HEK293 (cell line): ENCODE measurements around the gene INTS13.

ENCODE experiments used
- KLF9 ChIP-seq: fragments of 450-650 bp; formaldehyde crosslinking; IDR thresholded peaks from 2 replicates; pipeline ENCODE4 v1.5.1; 2016; ENCODE audit warnings: missing biosample characterization, missing genetic modification characterization, low read depth
- PATZ1 ChIP-seq: fragments of 450-650 bp; formaldehyde crosslinking; IDR thresholded peaks from 2 replicates; pipeline ENCODE4 v1.5.1; 2016; ENCODE audit warnings: missing biosample characterization, missing genetic modification characterization
- ZNF274 ChIP-seq, 2 experiments: fragments of 200-500 bp in 1 of 2; fragments of 450-650 bp in 1 of 2; sonication (Bioruptor generic) in 1 of 2; formaldehyde crosslinking in 1 of 2; IDR thresholded peaks; 2 replicates each; pipeline versions ENCODE4 v1.5.1 to v1.6.1; 2014 to 2016; ENCODE audit warnings: borderline replicate concordance in 1 of 2, inconsistent platforms in 1 of 2, low read length in 1 of 2, missing biosample characterization in 1 of 2, missing genetic modification characterization in 1 of 2
- ZNF596 ChIP-seq: fragments of 450-650 bp; IDR thresholded peaks from 2 replicates; pipeline ENCODE4 v1.5.0; 2018; ENCODE audit warnings: missing biosample characterization, mild to moderate bottlenecking, missing genetic modification characterization, moderate library complexity
- ZNF610 ChIP-seq: fragments of 450-650 bp; formaldehyde crosslinking; IDR thresholded peaks from 2 replicates; pipeline ENCODE4 v1.5.1; 2016; ENCODE audit warnings: missing biosample characterization, missing genetic modification characterization, borderline replicate concordance
- ZNF624 ChIP-seq: fragments of 450-650 bp; formaldehyde crosslinking; IDR thresholded peaks from 2 replicates; pipeline ENCODE4 v1.5.1; 2017; ENCODE audit warnings: missing biosample characterization, missing genetic modification characterization
- ZNF658 ChIP-seq: fragments of 450-650 bp; formaldehyde crosslinking; IDR thresholded peaks from 2 replicates; pipeline ENCODE4; 2016; ENCODE audit warnings: missing biosample characterization, missing genetic modification characterization
- ZNF843 ChIP-seq: fragments of 450-650 bp; formaldehyde crosslinking; IDR thresholded peaks from 2 replicates; pipeline ENCODE4 v1.5.1; 2016; ENCODE audit warnings: missing biosample characterization, missing genetic modification characterization
- TF ChIP-seq, protein P1 (sequence below): fragments of 450-650 bp; formaldehyde crosslinking; IDR thresholded peaks from 2 replicates; pipeline ENCODE4 v1.5.1; 2016; ENCODE audit warnings: missing biosample characterization, missing genetic modification characterization
- TF ChIP-seq, protein P2 (sequence below): fragments of 450-650 bp; formaldehyde crosslinking; IDR thresholded peaks from 2 replicates; pipeline ENCODE4 v1.5.1; 2016; ENCODE audit warnings: missing biosample characterization, missing genetic modification characterization
- TF ChIP-seq, protein P3 (sequence below): fragments of 450-650 bp; formaldehyde crosslinking; IDR thresholded peaks from 2 replicates; pipeline ENCODE4 v1.5.1; 2016; ENCODE audit warnings: missing biosample characterization, missing genetic modification characterization

DNA sequence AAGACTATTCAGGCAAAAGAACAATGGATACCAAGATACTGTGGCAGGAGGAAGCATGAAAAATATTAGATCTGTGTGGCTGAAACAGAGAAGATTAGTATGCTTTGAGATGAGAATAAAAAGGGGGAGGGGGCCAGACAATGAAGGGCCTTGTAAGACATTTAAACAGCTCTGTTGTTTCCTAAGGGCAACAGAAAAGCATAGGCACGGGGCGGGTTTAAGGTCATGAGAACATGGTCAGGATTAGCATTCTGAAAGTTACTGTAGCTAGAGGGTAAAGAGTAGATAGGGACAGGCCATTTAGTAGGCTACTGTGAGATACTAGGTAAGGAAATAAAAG lies 18.6 kb downstream of the INTS13 start:
- TF ChIP-seq ZNF843 (tag by site-specific recombination) (no peak), ZNF658 (tag by site-specific recombination) (no peak), ZNF274 (IDR thresholded peaks at IDR 0.05; ENCODE audit: low read length) (no peak), ZNF274 (tag by site-specific recombination; IDR thresholded peaks at IDR 0.05; ENCODE audit: borderline replicate concordance) (no peak), ZNF596 (tag by site-specific recombination) (no peak), KLF9 (tag by site-specific recombination) (no peak), PATZ1 (tag by site-specific recombination) (no peak), ZNF624 (tag by site-specific recombination) (no peak), ZNF610 (tag by site-specific recombination) (no peak)
- TF ChIP-seq, protein P1, sequence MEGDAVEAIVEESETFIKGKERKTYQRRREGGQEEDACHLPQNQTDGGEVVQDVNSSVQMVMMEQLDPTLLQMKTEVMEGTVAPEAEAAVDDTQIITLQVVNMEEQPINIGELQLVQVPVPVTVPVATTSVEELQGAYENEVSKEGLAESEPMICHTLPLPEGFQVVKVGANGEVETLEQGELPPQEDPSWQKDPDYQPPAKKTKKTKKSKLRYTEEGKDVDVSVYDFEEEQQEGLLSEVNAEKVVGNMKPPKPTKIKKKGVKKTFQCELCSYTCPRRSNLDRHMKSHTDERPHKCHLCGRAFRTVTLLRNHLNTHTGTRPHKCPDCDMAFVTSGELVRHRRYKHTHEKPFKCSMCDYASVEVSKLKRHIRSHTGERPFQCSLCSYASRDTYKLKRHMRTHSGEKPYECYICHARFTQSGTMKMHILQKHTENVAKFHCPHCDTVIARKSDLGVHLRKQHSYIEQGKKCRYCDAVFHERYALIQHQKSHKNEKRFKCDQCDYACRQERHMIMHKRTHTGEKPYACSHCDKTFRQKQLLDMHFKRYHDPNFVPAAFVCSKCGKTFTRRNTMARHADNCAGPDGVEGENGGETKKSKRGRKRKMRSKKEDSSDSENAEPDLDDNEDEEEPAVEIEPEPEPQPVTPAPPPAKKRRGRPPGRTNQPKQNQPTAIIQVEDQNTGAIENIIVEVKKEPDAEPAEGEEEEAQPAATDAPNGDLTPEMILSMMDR (tag by site-specific recombination) = no peak
- TF ChIP-seq, protein P2, sequence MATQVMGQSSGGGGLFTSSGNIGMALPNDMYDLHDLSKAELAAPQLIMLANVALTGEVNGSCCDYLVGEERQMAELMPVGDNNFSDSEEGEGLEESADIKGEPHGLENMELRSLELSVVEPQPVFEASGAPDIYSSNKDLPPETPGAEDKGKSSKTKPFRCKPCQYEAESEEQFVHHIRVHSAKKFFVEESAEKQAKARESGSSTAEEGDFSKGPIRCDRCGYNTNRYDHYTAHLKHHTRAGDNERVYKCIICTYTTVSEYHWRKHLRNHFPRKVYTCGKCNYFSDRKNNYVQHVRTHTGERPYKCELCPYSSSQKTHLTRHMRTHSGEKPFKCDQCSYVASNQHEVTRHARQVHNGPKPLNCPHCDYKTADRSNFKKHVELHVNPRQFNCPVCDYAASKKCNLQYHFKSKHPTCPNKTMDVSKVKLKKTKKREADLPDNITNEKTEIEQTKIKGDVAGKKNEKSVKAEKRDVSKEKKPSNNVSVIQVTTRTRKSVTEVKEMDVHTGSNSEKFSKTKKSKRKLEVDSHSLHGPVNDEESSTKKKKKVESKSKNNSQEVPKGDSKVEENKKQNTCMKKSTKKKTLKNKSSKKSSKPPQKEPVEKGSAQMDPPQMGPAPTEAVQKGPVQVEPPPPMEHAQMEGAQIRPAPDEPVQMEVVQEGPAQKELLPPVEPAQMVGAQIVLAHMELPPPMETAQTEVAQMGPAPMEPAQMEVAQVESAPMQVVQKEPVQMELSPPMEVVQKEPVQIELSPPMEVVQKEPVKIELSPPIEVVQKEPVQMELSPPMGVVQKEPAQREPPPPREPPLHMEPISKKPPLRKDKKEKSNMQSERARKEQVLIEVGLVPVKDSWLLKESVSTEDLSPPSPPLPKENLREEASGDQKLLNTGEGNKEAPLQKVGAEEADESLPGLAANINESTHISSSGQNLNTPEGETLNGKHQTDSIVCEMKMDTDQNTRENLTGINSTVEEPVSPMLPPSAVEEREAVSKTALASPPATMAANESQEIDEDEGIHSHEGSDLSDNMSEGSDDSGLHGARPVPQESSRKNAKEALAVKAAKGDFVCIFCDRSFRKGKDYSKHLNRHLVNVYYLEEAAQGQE (tag by site-specific recombination) = no peak
- TF ChIP-seq, protein P3, sequence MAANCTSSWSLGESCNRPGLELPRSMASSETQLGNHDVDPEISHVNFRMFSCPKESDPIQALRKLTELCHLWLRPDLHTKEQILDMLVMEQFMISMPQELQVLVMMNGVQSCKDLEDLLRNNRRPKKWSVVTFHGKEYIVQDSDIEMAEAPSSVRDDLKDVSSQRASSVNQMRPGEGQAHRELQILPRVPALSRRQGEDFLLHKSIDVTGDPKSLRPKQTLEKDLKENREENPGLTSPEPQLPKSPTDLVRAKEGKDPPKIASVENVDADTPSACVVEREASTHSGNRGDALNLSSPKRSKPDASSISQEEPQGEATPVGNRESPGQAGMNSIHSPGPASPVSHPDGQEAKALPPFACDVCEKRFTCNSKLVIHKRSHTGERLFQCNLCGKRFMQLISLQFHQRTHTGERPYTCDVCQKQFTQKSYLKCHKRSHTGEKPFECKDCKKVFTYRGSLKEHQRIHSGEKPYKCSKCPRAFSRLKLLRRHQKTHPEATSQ (tag by site-specific recombination) = no peak
